Osteocyte (in vitro differentiated cells): ENCODE measurements around the gene FTL. TPM values are rescaled to one million over a fixed set of nuclear protein-coding genes. Genes with fewer than 3 reads are reported as not detected.
A peak's percentile ranks its signal among the peaks of the same experiment; 100 is the strongest.

Experiments
- DNase-seq: peaks from one replicate; pipeline ENCODE4 v3.0.0; 2021; ENCODE audit warnings: mixed read lengths; ENCODE audit not compliant: unreplicated experiment; ENCODE audit errors: extremely low spot score
- H3K27ac Mint-ChIP-seq: one replicate; pipeline ENCODE4 v1.8.0; 2021; ENCODE audit warnings: mild to moderate bottlenecking, mixed read lengths; ENCODE audit not compliant: unreplicated experiment
- H3K27me3 Mint-ChIP-seq: one replicate; pipeline ENCODE4 v1.8.0; 2021; ENCODE audit warnings: mixed read lengths; ENCODE audit not compliant: unreplicated experiment
- H3K36me3 Mint-ChIP-seq: one replicate; pipeline ENCODE4 v1.8.0; 2021; ENCODE audit warnings: mixed read lengths; ENCODE audit not compliant: unreplicated experiment
- H3K4me1 Mint-ChIP-seq: one replicate; pipeline ENCODE4 v1.8.0; 2021; ENCODE audit warnings: mixed read lengths; ENCODE audit not compliant: unreplicated experiment
- H3K4me3 Mint-ChIP-seq: one replicate; pipeline ENCODE4 v1.8.0; 2021; ENCODE audit warnings: mild to moderate bottlenecking, moderate library complexity, mixed read lengths; ENCODE audit not compliant: unreplicated experiment
- H3K9me3 Mint-ChIP-seq: one replicate; pipeline ENCODE4 v1.8.0; 2021; ENCODE audit warnings: mixed read lengths; ENCODE audit not compliant: unreplicated experiment
- total RNA-seq: library from RNA; stranded (reverse); gene quantifications from 2 replicates; pipeline ENCODE4 v1.2.1, GENCODE V29; 2021
- TF ChIP-seq, protein P1 (sequence below): fragments of 200-600 bp; sonication (generic); IDR thresholded peaks from 2 replicates; pipeline ENCODE4 v1.5.0; 2021; ENCODE audit warnings: antibody characterized with exemption, mild to moderate bottlenecking, moderate library complexity

The FTL gene
- total RNA-seq, 1 donor from 2014 or later = 2,792 TPM

DNA sequence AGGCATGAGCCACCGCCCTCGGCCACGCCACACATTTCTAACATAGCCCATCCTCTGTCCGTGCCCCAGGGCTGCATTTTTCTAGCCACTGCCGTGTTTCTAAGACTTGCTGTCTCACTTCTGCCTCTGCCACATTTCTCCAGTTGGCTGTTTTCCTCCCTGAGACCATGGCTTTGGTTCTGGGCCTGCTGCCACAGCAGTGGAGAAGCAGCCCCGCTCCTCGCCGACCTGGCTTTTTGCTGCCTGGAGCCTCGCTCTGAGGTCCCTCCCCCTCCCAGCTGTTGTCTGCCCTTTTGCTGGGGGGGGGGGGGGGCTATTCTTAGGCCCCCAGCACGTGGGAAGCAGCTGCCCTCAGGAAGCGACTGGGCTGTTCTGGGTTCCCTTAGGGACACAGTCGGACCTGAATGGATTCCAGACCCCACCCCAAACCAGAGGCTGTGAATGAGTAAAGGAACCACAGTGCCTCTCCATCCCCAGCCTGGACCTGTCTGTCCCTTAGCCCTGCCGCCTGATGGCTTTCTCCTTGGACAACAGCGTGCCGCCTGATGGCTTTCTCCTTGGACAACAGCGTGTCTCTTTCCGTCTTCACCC, 24.7 kb downstream of the FTL start:
- Mint-ChIP-seq H3K4me3 (no peak overlapping the region), H3K27me3 (no peaks in the 10 kb centered on the region), H3K4me1 (peaks cover 19% of the 10 kb centered on the region), H3K9me3 (no peaks in the 10 kb centered on the region), H3K27ac (no peak overlapping the region), H3K36me3 (peaks cover 10% of the 10 kb centered on the region)
- TF ChIP-seq, protein P1, sequence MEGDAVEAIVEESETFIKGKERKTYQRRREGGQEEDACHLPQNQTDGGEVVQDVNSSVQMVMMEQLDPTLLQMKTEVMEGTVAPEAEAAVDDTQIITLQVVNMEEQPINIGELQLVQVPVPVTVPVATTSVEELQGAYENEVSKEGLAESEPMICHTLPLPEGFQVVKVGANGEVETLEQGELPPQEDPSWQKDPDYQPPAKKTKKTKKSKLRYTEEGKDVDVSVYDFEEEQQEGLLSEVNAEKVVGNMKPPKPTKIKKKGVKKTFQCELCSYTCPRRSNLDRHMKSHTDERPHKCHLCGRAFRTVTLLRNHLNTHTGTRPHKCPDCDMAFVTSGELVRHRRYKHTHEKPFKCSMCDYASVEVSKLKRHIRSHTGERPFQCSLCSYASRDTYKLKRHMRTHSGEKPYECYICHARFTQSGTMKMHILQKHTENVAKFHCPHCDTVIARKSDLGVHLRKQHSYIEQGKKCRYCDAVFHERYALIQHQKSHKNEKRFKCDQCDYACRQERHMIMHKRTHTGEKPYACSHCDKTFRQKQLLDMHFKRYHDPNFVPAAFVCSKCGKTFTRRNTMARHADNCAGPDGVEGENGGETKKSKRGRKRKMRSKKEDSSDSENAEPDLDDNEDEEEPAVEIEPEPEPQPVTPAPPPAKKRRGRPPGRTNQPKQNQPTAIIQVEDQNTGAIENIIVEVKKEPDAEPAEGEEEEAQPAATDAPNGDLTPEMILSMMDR = no peak
- no peak for DNase-seq

DNA sequence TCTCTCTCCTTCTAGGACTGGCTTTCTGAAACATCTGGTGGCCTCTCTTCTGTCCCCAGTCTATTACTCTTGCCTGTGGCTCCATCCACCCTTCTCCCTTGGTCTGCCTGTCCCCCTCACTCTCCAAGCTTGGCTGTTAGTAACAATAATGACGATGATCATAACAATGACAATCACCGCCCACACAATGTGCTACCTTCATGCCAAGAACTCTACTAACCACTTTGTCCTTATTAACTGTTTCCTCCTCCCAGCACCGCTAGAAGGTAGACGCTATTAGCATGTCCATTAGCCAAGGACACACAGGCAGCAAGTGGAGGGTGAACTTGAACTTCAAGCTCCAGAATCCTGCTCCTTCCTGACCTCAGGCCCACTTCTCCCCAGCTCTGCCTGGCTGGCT, 25.3 kb downstream of the FTL start:
- Mint-ChIP-seq H3K9me3 (no peaks in the 10 kb centered on the region), H3K27ac (no peak overlapping the region), H3K27me3 (no peaks in the 10 kb centered on the region), H3K4me1 (peaks cover 25% of the 10 kb centered on the region), H3K36me3 (peaks cover 10% of the 10 kb centered on the region), H3K4me3 (no peak overlapping the region)
- TF ChIP-seq, protein P1 = no peak
- no peak for DNase-seq

DNA sequence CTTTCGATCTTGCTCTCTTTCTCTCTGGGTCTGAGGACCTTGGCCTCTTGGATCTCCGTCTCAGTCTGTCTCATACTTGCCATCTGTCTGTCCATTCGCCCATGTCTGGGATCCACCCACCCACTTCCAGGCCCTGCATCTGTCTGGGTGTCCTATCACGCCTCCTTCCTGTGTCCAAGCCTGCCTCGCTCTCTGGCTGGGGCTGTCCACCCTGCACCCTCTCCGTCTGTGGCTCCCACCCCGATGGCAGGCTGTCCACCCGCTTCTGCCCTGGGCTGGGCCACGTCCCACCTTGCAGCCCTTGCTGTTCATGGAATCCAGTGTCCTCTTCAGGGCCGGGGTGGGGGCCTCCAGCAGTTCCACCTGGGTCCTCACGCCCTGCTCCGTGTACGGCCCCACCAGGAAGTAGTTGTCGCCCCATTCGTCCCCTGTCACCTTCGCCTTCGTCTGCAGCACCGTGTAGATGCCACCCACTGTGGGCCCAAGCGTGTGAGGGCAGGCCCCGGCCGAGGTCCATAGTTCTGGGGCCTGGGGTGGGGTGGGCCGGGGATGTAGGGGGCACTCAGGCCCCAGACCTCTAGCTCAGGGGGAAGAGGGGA, 26.0 kb downstream of the FTL start:
- Mint-ChIP-seq H3K27me3 (no peaks in the 10 kb centered on the region), H3K36me3 (peaks cover 10% of the 10 kb centered on the region), H3K4me1 (peaks cover 25% of the 10 kb centered on the region), H3K27ac (peak overlapping the region; percentile 34), H3K4me3 (peak overlapping the region; percentile 26), H3K9me3 (no peaks in the 10 kb centered on the region)
- DNase-seq = no peak
- TF ChIP-seq, protein P1 = no peak

GRCh38 chr19:48991873-48992580, 26.9 kb downstream of the FTL start:
- Mint-ChIP-seq H3K36me3 (peaks cover 8% of the 10 kb centered on the region), H3K4me1 (peaks cover 25% of the 10 kb centered on the region), H3K27ac (peak overlapping the region; percentile 89), H3K27me3 (no peaks in the 10 kb centered on the region), H3K4me3 (peak overlapping the region; percentile 94), H3K9me3 (no peaks in the 10 kb centered on the region)
- DNase-seq = no peak
- TF ChIP-seq, protein P1 = no peak

GRCh38 chr19:48992581-48993174, 27.6 kb downstream of the FTL start:
- H3K27ac Mint-ChIP-seq = peak overlapping the region; percentile 89
- no peaks in the 10 kb centered on the region for H3K9me3 Mint-ChIP-seq
- no peak for DNase-seq
- peaks cover 25% of the 10 kb centered on the region for H3K4me1 Mint-ChIP-seq
- H3K36me3 Mint-ChIP-seq = peaks cover 9% of the 10 kb centered on the region
- no peaks in the 10 kb centered on the region for H3K27me3 Mint-ChIP-seq
- peak overlapping the region; percentile 94 for H3K4me3 Mint-ChIP-seq
- TF ChIP-seq, protein P1 = no peak
